ENCODE results near the gene ARL15. TPM values are rescaled to one million over a fixed set of nuclear protein-coding genes. Genes with fewer than 3 reads are reported as not detected.

ARL15 gene
- total RNA-seq, 1 experiment from 2014 or later, result 140 TPM

DNA sequence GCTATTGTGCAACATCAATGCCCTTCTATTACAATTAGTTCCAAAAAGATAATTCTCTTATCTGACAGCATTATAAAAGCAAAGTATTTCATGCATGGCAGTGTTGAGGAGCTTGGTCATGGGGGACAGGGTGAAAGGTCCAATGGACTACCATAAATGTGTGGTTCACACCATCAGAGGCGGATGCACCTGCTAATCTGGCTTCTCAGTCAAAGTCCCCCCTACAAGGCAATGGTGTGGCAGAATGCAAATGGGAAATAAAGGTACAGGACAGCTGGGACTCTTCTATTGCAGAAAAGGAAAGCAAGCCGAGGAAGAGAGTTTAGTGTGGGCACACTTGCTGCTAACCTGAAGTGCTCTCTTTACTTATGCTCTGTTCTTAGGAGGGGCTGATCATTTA lies 380.8 kb downstream of the ARL15 start:
- Mint-ChIP-seq H3K36me3 (ENCODE audit: insufficient read depth, unreplicated experiment) (peaks cover 13% of the 10 kb centered on the region), H3K4me3 (ENCODE audit: unreplicated experiment) (no peak overlapping the region), H3K4me1 (ENCODE audit: low read depth, unreplicated experiment) (peaks cover 7% of the 10 kb centered on the region), H3K9me3 (ENCODE audit: unreplicated experiment) (no peaks in the 10 kb centered on the region), H3K27me3 (ENCODE audit: insufficient read depth, unreplicated experiment) (no peaks in the 10 kb centered on the region), H3K27ac (ENCODE audit: unreplicated experiment) (no peak overlapping the region)
- DNase-seq, result no peak
- intact Hi-C loops (cut with micrococcal nuclease; ENCODE audit: unreplicated experiment), result no loop called here
- ChIA-PET POLR2A (no interaction called here), CTCF (no interaction called here)
- no peaks in the 10 kb centered on the region for H3K27me3 ChIP-seq (replicated peaks; ENCODE audit: control insufficient read depth, insufficient read depth, low read length)
- BruUV-seq (replicated peaks), result no TSS peak
- TF ChIP-seq, protein P1, sequence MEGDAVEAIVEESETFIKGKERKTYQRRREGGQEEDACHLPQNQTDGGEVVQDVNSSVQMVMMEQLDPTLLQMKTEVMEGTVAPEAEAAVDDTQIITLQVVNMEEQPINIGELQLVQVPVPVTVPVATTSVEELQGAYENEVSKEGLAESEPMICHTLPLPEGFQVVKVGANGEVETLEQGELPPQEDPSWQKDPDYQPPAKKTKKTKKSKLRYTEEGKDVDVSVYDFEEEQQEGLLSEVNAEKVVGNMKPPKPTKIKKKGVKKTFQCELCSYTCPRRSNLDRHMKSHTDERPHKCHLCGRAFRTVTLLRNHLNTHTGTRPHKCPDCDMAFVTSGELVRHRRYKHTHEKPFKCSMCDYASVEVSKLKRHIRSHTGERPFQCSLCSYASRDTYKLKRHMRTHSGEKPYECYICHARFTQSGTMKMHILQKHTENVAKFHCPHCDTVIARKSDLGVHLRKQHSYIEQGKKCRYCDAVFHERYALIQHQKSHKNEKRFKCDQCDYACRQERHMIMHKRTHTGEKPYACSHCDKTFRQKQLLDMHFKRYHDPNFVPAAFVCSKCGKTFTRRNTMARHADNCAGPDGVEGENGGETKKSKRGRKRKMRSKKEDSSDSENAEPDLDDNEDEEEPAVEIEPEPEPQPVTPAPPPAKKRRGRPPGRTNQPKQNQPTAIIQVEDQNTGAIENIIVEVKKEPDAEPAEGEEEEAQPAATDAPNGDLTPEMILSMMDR (IDR thresholded peaks at IDR 0.05; ENCODE audit: insufficient read depth in 1 of 2, low read depth in 1 of 2, low read length in 1 of 2, severe bottlenecking in 1 of 2, unreplicated experiment in 1 of 2), result no peak
- no peaks in the 10 kb centered on the region for H3K36me3 ChIP-seq (ENCODE audit: control insufficient read depth, insufficient read depth, low read length)
- H3K4me1 ChIP-seq, result no peaks in the 10 kb centered on the region
- no peaks in the 10 kb centered on the region for H3K9me3 ChIP-seq
- no peak overlapping the region for H3K4me3 ChIP-seq (ENCODE audit: low read depth, low read length)

DNA sequence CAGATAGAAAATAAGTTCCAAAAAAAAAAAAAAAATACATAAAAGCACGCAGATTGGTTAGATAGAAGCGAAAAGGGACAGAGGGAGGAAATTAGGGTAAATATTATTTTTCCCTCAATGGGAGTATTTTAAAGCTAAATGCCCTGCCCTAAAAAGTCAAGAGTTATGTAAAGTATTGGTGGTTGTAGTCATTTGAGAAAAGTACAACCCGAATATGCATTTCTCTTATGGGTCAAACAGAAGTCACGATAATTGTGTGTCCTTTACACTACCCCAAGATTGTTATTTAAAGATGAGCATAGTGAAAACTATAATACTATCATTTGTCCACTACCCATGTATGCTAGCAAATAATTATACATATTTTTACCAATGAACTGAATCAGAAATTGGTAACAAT lies 381.2 kb downstream of the ARL15 start:
- no peak overlapping the region for H3K4me3 Mint-ChIP-seq (ENCODE audit: unreplicated experiment)
- no peak for DNase-seq
- H3K36me3 Mint-ChIP-seq (ENCODE audit: insufficient read depth, unreplicated experiment), result peaks cover 13% of the 10 kb centered on the region
- no peaks in the 10 kb centered on the region for H3K9me3 ChIP-seq
- H3K4me3 ChIP-seq (ENCODE audit: low read depth, low read length), result no peak overlapping the region
- no TSS peak for BruUV-seq (replicated peaks)
- ChIA-PET POLR2A (no interaction called here), CTCF (no interaction called here)
- TF ChIP-seq, protein P1 (IDR thresholded peaks at IDR 0.05; ENCODE audit: insufficient read depth in 1 of 2, low read depth in 1 of 2, low read length in 1 of 2, severe bottlenecking in 1 of 2, unreplicated experiment in 1 of 2), result no peak
- no peaks in the 10 kb centered on the region for H3K9me3 Mint-ChIP-seq (ENCODE audit: unreplicated experiment)
- H3K36me3 ChIP-seq (ENCODE audit: control insufficient read depth, insufficient read depth, low read length), result no peaks in the 10 kb centered on the region
- no peaks in the 10 kb centered on the region for H3K4me1 ChIP-seq
- peaks cover 7% of the 10 kb centered on the region for H3K4me1 Mint-ChIP-seq (ENCODE audit: low read depth, unreplicated experiment)
- no peaks in the 10 kb centered on the region for H3K27me3 Mint-ChIP-seq (ENCODE audit: insufficient read depth, unreplicated experiment)
- intact Hi-C loops (cut with micrococcal nuclease; ENCODE audit: unreplicated experiment), result no loop called here
- no peak overlapping the region for H3K27ac Mint-ChIP-seq (ENCODE audit: unreplicated experiment)
- H3K27me3 ChIP-seq (replicated peaks; ENCODE audit: control insufficient read depth, insufficient read depth, low read length), result no peaks in the 10 kb centered on the region

DNA sequence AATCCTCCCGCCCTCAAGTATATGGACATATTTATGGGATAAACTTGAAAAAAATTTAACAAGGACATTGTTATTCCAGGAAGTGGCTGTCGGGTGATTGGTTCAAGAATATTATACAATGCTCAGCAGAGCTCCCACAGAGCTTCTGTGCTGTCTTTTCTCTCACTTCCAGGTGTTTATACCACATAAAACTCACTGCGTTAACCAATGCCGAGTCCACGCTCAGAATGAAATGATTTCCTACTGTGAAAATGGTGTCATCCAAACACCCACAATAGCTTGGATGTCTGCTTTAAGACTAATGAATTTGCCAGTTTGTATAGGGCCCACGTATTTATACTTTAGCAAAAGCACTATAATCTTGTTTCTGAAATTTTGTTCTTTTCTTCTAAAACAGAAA lies 381.7 kb downstream of the ARL15 start:
- DNase-seq, result no peak
- Mint-ChIP-seq H3K9me3 (ENCODE audit: unreplicated experiment) (no peaks in the 10 kb centered on the region), H3K36me3 (ENCODE audit: insufficient read depth, unreplicated experiment) (peaks cover 13% of the 10 kb centered on the region), H3K27me3 (ENCODE audit: insufficient read depth, unreplicated experiment) (no peaks in the 10 kb centered on the region), H3K4me1 (ENCODE audit: low read depth, unreplicated experiment) (peaks cover 7% of the 10 kb centered on the region), H3K4me3 (ENCODE audit: unreplicated experiment) (no peak overlapping the region), H3K27ac (ENCODE audit: unreplicated experiment) (no peak overlapping the region)
- Histone ChIP-seq H3K4me1 (no peaks in the 10 kb centered on the region), H3K36me3 (ENCODE audit: control insufficient read depth, insufficient read depth, low read length) (no peaks in the 10 kb centered on the region), H3K4me3 (ENCODE audit: low read depth, low read length) (no peak overlapping the region), H3K27me3 (replicated peaks; ENCODE audit: control insufficient read depth, insufficient read depth, low read length) (no peaks in the 10 kb centered on the region), H3K9me3 (no peaks in the 10 kb centered on the region)
- ChIA-PET POLR2A (no interaction called here), CTCF (no interaction called here)
- TF ChIP-seq, protein P1 (IDR thresholded peaks at IDR 0.05; ENCODE audit: insufficient read depth in 1 of 2, low read depth in 1 of 2, low read length in 1 of 2, severe bottlenecking in 1 of 2, unreplicated experiment in 1 of 2), result no peak
- intact Hi-C loops (cut with micrococcal nuclease; ENCODE audit: unreplicated experiment), result no loop called here
- BruUV-seq (replicated peaks), result no TSS peak

Measured in Caco-2 (cell line).